DMS153 treated with DMSO at 0.1 percent for 48 hours (cell line): ENCODE results near the gene PPP1R7.

Source experiments
- DNase-seq: peaks from one replicate; lab custom pipeline; 2025; ENCODE audit not compliant: unreplicated experiment; lab: John Stamatoyannopoulos, UW

The PPP1R7 gene

GRCh38 chr2:241228081-241228859 lies 78.0 kb downstream of the PPP1R7 start:
- DNase-seq: no peak

- no peak for DNase-seq
Measured at GRCh38 chr2:241228860-241229516, 78.7 kb downstream of the PPP1R7 start.

DNA sequence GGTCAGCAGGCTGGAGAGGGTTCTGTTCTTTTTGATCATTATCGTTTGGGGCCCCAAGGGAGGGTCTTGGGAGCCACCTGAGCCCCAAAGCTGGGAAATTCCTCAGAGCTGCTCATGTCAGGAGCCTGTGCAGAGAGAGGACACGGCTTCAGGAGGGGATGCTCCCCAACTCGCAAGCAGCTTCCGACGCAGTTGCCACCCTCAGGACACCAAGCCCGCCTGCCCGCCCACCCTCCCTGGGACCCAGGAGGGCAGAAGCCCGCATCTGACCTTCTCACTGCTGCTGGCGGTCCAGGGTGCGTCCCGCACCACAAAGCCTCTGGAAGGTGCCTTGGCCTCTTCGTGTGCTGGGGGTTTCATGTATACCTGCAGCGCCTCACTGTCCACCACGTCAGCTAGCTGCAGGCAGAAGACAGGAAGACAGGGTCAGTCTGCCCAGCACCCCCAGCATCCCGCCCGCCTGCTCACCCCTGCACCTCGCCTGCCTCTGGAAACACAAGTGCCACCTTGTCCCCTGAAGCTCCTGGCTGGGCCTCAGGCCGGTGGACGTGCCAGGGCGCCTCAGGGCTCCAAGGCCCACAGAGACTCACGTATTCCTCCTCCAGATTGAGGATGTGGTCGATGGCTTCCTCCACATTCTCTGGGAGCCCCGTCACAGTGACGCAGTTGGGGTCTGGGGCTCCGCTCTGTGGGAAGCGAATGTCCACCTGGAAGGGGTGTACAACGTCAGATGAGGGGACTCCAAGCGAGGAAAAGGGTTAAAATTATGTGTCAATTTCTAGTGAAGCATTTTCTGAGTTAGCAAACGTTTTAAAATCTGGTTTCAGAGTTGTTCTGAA lies 79.5 kb downstream of the PPP1R7 start:
- DNase-seq: no peak

DNA sequence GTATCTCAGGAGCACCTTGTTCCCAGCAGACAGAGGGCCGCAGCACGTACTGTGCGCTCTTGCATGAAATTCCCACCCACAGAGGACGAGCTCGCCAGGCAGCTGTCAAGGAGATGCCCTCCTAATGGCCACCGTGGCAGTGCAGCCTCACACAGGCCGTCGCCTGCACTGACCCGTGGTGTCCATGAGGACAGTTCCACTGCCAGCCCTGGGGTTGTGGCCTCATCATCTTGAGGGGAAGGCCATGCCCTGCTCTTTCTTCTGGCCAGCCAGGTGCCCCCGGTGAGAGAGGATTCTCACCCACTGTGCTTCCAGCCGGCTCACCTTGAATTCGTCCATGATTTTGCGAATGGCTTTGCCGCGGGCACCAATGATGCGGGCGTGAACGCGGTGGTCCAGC lies 80.2 kb downstream of the PPP1R7 start:
- no peak for DNase-seq

GRCh38 chr2:241232736-241233575 lies 82.7 kb downstream of the PPP1R7 start:
- DNase-seq: no peak
